ENCODE results near the gene LBR.

LBR gene

DNA sequence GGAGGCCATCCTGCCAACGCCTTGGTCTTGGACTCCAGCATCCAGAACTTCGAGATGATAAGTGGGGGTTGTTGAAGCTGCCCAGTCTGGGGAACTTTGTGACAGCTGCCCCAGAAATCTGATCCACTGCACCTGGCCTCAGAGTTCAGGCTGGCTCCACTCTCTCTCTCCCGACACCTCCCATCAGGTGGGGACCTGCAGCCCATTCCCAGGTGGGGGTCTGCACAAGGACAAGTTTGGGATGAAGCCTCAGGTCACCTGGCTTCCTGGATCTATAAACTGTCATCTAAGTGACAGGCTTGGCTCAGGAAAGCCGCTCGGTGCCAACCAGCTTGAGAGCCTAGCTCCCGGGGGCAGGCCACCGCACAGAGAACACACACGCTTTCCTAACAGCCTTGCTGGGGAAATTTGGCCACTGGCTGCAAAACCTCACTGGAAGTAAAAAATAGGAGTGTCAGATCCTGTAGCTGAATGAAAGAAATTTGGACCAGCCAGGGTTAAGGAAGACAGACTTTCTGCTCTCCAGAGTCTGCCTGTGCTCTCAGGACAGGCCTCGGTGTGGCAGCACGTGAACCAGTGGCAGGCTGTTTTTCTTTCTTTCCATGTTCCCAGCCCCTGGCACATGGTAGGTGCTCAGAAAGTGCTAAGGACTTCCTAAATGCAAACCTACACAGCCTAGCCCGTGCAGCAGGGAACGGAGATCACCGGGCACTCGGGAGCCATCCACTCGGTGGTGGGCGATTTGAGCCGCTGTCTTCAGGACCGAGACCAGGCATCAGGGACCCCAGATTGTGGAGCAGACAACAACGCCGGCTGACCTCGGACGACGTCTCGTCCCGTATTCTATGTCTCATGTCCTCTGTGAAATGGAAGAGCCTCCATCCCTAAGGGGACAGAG lies 42.6 kb upstream of the LBR start:
- H3K4me3 ChIP-seq (ENCODE audit: low read length) = no peak overlapping the region
- H3K9me3 ChIP-seq (ENCODE audit: control insufficient read depth, low read length) = no peaks in the 10 kb centered on the region
- no peak for DNase-seq (ENCODE audit: low read depth)
- no peak overlapping the region for H3K9ac ChIP-seq (ENCODE audit: low read length)
- H3K4me1 ChIP-seq (ENCODE audit: control insufficient read depth, insufficient read depth, low read length) = peaks cover 3% of the 10 kb centered on the region
- H3K27me3 ChIP-seq (replicated peaks; ENCODE audit: control insufficient read depth, insufficient read depth, low read length) = peaks cover 12% of the 10 kb centered on the region
- H3K36me3 ChIP-seq (ENCODE audit: control insufficient read depth, insufficient read depth, low read length, severe bottlenecking) = no peaks in the 10 kb centered on the region

DNA sequence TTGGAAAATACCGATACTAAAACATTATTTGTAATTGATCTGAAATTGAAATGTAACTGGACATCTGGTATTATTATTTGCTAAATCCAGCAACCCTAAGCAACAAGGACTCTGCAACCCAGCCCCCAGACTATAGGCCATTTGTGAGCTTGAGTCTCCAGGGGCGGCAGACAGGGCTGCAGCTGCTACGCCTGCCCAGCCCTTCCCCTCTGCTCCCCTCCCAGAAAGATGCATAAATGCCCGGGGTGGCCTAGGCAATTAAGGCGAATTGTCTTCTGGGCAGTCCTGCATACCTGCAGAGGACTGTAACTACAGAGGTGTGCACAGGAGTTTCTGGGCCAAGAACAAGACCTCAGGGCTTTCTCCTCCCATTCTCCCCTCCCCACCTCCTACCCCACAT lies 41.2 kb upstream of the LBR start:
- no peaks in the 10 kb centered on the region for H3K4me1 ChIP-seq (ENCODE audit: control insufficient read depth, insufficient read depth, low read length)
- H3K27me3 ChIP-seq (replicated peaks; ENCODE audit: control insufficient read depth, insufficient read depth, low read length) = peaks cover 16% of the 10 kb centered on the region
- H3K9ac ChIP-seq (ENCODE audit: low read length) = no peak overlapping the region
- H3K36me3 ChIP-seq (ENCODE audit: control insufficient read depth, insufficient read depth, low read length, severe bottlenecking) = no peaks in the 10 kb centered on the region
- no peaks in the 10 kb centered on the region for H3K9me3 ChIP-seq (ENCODE audit: control insufficient read depth, low read length)
- DNase-seq (ENCODE audit: low read depth) = no peak
- no peak overlapping the region for H3K4me3 ChIP-seq (ENCODE audit: low read length)

DNA sequence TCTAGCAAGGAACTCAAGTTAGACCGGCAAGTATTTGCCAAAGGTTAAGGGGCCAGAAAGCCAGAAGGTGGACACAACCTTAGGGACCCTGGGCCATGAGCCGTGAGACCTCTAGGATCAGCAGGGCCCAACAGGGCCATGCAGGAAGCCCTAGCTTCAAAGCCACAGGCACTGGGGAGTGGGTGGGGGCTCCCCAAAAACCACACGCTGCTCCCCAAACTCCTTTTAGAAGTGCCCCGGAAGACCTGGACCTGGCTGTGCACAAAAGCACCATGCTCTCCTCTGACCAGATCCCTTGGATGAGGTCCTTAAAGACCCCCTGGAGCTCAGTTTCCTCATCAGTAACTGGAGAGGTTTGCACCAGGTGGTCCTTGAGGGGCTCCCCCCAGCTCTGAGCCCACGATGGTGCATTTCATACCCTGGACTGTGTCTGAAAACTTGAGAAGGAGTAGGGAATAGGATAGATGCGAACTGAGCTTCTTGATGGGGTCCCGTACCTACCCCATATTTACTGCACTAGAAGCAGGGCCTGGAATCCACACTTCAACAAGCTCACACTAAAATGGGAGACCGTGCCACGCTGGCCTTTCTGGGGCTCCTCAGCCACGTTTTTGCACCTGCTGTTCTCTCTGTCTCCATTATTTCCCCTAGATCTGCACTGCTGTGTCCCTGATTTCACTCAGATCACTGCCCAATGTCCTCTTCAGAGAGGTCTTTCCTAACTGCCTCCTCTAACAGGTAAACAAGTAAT lies 40.6 kb upstream of the LBR start:
- no peaks in the 10 kb centered on the region for H3K4me1 ChIP-seq (ENCODE audit: control insufficient read depth, insufficient read depth, low read length)
- H3K9ac ChIP-seq (ENCODE audit: low read length) = no peak overlapping the region
- no peaks in the 10 kb centered on the region for H3K9me3 ChIP-seq (ENCODE audit: control insufficient read depth, low read length)
- H3K27me3 ChIP-seq (replicated peaks; ENCODE audit: control insufficient read depth, insufficient read depth, low read length) = peaks cover 17% of the 10 kb centered on the region
- H3K36me3 ChIP-seq (ENCODE audit: control insufficient read depth, insufficient read depth, low read length, severe bottlenecking) = no peaks in the 10 kb centered on the region
- DNase-seq (ENCODE audit: low read depth) = no peak
- no peak overlapping the region for H3K4me3 ChIP-seq (ENCODE audit: low read length)

DNA sequence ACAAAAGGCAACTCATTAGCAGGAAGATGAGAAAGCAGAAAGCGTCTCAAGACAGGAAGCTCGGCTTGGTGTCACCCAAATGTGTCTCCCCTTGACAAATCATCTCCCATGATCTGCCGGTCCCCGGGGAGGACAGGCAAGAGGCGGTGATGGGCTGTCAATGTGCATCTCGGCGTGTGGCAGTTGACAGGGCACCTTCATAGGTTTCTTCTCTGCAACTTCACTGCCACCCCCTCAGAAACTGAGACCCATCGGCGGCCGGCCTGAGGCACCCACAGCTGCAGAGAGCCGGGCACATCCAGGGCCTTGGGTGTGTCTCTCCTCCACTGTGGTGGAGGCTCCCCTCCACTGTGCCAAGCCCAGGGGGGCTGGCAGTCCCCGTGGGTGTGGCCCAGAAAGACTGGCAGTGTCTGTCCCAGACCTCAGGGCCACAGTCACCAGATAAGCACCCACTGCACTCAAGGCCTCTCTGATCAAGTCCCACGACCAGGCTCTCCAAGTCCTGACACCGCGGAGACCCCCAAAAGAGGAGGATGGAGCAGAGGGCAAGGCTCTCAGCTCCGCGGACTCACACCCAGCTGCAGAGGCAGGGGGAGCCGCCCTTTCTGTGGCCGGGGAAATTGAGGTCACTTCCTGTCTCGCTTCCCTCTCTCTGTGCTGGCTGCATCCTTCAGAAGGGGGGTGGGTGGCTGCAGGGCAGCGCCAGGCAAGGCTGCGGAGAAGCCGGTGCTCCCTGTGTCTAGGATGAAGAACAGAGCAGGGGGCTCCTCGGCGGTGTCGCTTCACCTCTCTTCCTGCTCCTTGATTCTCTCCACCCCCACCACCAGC lies 39.6 kb upstream of the LBR start:
- H3K9me3 ChIP-seq (ENCODE audit: control insufficient read depth, low read length) = no peaks in the 10 kb centered on the region
- no peaks in the 10 kb centered on the region for H3K36me3 ChIP-seq (ENCODE audit: control insufficient read depth, insufficient read depth, low read length, severe bottlenecking)
- H3K9ac ChIP-seq (ENCODE audit: low read length) = no peak overlapping the region
- no peaks in the 10 kb centered on the region for H3K4me1 ChIP-seq (ENCODE audit: control insufficient read depth, insufficient read depth, low read length)
- H3K27me3 ChIP-seq (replicated peaks; ENCODE audit: control insufficient read depth, insufficient read depth, low read length) = peaks cover 26% of the 10 kb centered on the region
- H3K4me3 ChIP-seq (ENCODE audit: low read length) = no peak overlapping the region
- DNase-seq (ENCODE audit: low read depth) = no peak

DNA sequence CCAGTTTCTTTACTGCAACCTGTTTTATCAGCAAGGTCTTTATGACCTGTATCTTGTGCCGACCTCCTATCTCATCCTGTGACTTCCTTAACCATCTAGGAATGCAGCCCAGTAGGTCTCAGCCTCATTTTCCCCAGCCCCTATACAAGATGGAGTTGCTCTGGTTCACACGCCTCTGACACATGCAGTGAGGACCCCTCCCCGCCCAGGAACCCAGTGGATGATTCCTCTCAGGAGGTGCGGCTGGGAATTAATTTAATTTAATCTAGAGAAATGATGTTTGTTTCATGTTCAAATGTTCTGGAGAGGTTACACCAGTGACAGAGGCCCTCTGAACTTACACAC lies 39.0 kb upstream of the LBR start:
- Histone ChIP-seq H3K36me3 (ENCODE audit: control insufficient read depth, insufficient read depth, low read length, severe bottlenecking) (no peaks in the 10 kb centered on the region), H3K4me3 (ENCODE audit: low read length) (no peak overlapping the region), H3K9me3 (ENCODE audit: control insufficient read depth, low read length) (no peaks in the 10 kb centered on the region), H3K27me3 (replicated peaks; ENCODE audit: control insufficient read depth, insufficient read depth, low read length) (peaks cover 32% of the 10 kb centered on the region), H3K4me1 (ENCODE audit: control insufficient read depth, insufficient read depth, low read length) (no peaks in the 10 kb centered on the region), H3K9ac (ENCODE audit: low read length) (no peak overlapping the region)
- no peak for DNase-seq (ENCODE audit: low read depth)

DNA sequence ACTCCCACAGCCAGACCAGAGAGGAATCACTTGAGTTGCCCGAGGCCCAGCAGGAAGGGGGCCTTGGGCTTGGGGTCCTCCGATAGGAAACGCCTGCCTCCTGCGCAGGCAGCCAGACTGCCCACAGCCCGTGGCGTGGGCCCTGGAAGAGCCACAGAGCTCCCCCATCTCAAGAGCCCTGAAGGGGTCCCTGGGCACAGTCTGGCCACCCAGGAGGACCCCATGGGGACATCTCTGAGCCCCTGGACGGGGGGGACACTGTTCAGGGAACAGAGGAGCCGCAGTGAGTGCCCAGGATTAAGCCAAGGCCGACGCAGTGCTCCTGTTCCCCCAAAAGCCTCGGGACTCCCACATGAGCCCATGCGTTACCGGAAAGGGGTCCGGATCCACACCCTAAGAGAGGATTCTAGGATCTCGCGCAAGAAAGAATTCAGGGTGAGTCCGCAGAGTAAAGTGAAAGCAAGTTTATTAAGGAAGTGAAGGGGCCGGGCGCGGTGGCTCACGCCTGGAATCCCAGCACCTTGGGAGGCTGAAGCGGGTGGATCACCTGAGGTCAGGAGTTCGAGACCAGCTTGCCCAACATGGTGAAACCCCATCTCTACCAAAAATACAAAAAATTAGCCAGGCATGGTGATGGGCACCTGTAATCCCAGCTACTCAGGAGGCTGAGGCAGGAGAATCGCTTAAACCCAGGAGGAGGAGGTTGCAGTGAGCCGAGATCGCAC lies 38.1 kb upstream of the LBR start:
- no peak overlapping the region for H3K9ac ChIP-seq (ENCODE audit: low read length)

GRCh38 chr1:225464851-225465792 lies 37.3 kb upstream of the LBR start:
- no peaks in the 10 kb centered on the region for H3K36me3 ChIP-seq (ENCODE audit: control insufficient read depth, insufficient read depth, low read length, severe bottlenecking)
- H3K27me3 ChIP-seq (replicated peaks; ENCODE audit: control insufficient read depth, insufficient read depth, low read length) = peaks cover 34% of the 10 kb centered on the region
- no peak overlapping the region for H3K4me3 ChIP-seq (ENCODE audit: low read length)
- no peak overlapping the region for H3K9ac ChIP-seq (ENCODE audit: low read length)
- no peak for DNase-seq (ENCODE audit: low read depth)
- H3K9me3 ChIP-seq (ENCODE audit: control insufficient read depth, low read length) = no peaks in the 10 kb centered on the region
- H3K4me1 ChIP-seq (ENCODE audit: control insufficient read depth, insufficient read depth, low read length) = peaks cover 9% of the 10 kb centered on the region

More for the DNA sequence above, 38.1 kb upstream of the LBR start:
- Histone ChIP-seq H3K4me3 (ENCODE audit: low read length) (no peak overlapping the region), H3K4me1 (ENCODE audit: control insufficient read depth, insufficient read depth, low read length) (peaks cover under 1% of the 10 kb centered on the region), H3K36me3 (ENCODE audit: control insufficient read depth, insufficient read depth, low read length, severe bottlenecking) (no peaks in the 10 kb centered on the region), H3K27me3 (replicated peaks; ENCODE audit: control insufficient read depth, insufficient read depth, low read length) (peaks cover 34% of the 10 kb centered on the region), H3K9me3 (ENCODE audit: control insufficient read depth, low read length) (no peaks in the 10 kb centered on the region)
- DNase-seq (ENCODE audit: low read depth) = no peak

GRCh38 chr1:225462714-225463574 lies 35.1 kb upstream of the LBR start:
- H3K4me3 ChIP-seq (ENCODE audit: low read length) = no peak overlapping the region
- DNase-seq (ENCODE audit: low read depth) = no peak
- H3K4me1 ChIP-seq (ENCODE audit: control insufficient read depth, insufficient read depth, low read length) = peaks cover 15% of the 10 kb centered on the region
- no peaks in the 10 kb centered on the region for H3K9me3 ChIP-seq (ENCODE audit: control insufficient read depth, low read length)
- H3K27me3 ChIP-seq (replicated peaks; ENCODE audit: control insufficient read depth, insufficient read depth, low read length) = peaks cover 34% of the 10 kb centered on the region
- no peak overlapping the region for H3K9ac ChIP-seq (ENCODE audit: low read length)
- H3K36me3 ChIP-seq (ENCODE audit: control insufficient read depth, insufficient read depth, low read length, severe bottlenecking) = no peaks in the 10 kb centered on the region

DNA sequence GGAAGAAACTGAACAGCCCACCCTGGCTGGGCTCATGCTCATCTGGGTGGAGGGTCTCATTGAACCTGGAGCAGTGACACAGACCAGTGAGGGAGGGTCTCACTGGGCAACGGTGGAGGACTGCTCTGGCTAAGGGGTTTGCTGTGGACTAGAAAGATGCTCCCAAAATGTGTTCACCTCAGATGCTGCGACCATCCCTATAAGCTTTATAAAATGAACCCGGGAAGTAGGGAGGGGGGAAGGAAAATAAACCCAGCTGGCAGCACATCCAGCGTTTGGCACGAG lies 34.5 kb upstream of the LBR start:
- no peak overlapping the region for H3K9ac ChIP-seq (ENCODE audit: low read length)
- H3K9me3 ChIP-seq (ENCODE audit: control insufficient read depth, low read length) = no peaks in the 10 kb centered on the region
- no peaks in the 10 kb centered on the region for H3K36me3 ChIP-seq (ENCODE audit: control insufficient read depth, insufficient read depth, low read length, severe bottlenecking)
- H3K27me3 ChIP-seq (replicated peaks; ENCODE audit: control insufficient read depth, insufficient read depth, low read length) = peaks cover 29% of the 10 kb centered on the region
- H3K4me3 ChIP-seq (ENCODE audit: low read length) = no peak overlapping the region
- no peak for DNase-seq (ENCODE audit: low read depth)
- H3K4me1 ChIP-seq (ENCODE audit: control insufficient read depth, insufficient read depth, low read length) = peaks cover 15% of the 10 kb centered on the region
